H1 (cell line): Measurements from ENCODE around the gene IQCH. TPM values are rescaled to one million over a fixed set of nuclear protein-coding genes. Genes with fewer than 3 reads are reported as not detected.

Experiments
- CBX8 ChIP-seq: fragments of 300-800, 300-1000 bp; sonication (generic); IDR thresholded peaks from 2 replicates; pipeline ENCODE4 v1.7.1; 2016; ENCODE audit warnings: low read depth, low read length, borderline replicate concordance
- CHD1 ChIP-seq: IDR thresholded peaks from 2 replicates; pipeline ENCODE4 v1.6.1; 2012; ENCODE audit warnings: low read depth, low read length, improper control_type of control experiment
- PHF8 ChIP-seq: fragments of 200-600 bp; sonication (generic); conservative IDR thresholded peaks from 2 replicates; pipeline ENCODE4 v1.7.1; 2012; ENCODE audit warnings: low read depth, mild to moderate bottlenecking, inconsistent platforms, low read length, moderate library complexity
- SRF ChIP-seq: IDR thresholded peaks from 2 replicates; pipeline ENCODE4 v1.6.1; 2011; ENCODE audit warnings: mild to moderate bottlenecking, low read depth, low read length, moderate library complexity
- USF2 ChIP-seq: IDR thresholded peaks from 2 replicates; pipeline ENCODE4 v1.6.1; 2011; ENCODE audit warnings: low read length, improper control_type of control experiment
- YY1 ChIP-seq: IDR thresholded peaks from 2 replicates; pipeline ENCODE4 v1.6.1; 2011; ENCODE audit warnings: low read depth, mild to moderate bottlenecking, low read length
- polyA plus RNA-seq, 7 experiments: library from polyadenylated mRNA; depleted of rRNA in 3 of 7; stranded (reverse) in 5 of 7; unstranded in 2 of 7; fragments of >200 nt in 5 of 7; fragments of 200-250 nt in 2 of 7; gene quantifications; 1 replicate in 5 of 7; 2 replicates in 1 of 7; 4 replicates in 1 of 7; pipeline versions ENCODE4 v1.2.1 to v1.2.3, GENCODE V29; 2011 to 2013; ENCODE audit warnings: missing spikeins in 2 of 7, mixed read lengths in 2 of 7
- total RNA-seq: library from RNA; stranded (reverse); fragmentation: NEBNext Ultra II Directional; extraction: Animal tissue kit (Norgen Biotek cat#: 25700); gene quantifications from 2 replicates; pipeline ENCODE4 v1.2.1, GENCODE V29; 2021

The IQCH gene
- total and polyA plus RNA-seq, 2 of the 8 experiments (the other 6 are each of a cell fraction or from before 2014, with no cell fraction given): 0.60 to 1.9 TPM

- TF ChIP-seq USF2: no peak
- TF ChIP-seq SRF: no peak
- TF ChIP-seq CBX8: no peak
- TF ChIP-seq CHD1: no peak
- no peak for TF ChIP-seq YY1
- TF ChIP-seq PHF8: no peak
Observed at GRCh38 chr15:67207555-67208207, 46.9 kb upstream of the IQCH start (continued).
